GM23338 (cell line): ENCODE measurements around the gene ARHGAP10. TPM values are rescaled to one million over a fixed set of nuclear protein-coding genes. Genes with fewer than 3 reads are reported as not detected.

Experiments used
- ATAC-seq: fragments of 200-7000 bp; cut with Tn5 transposase; 3 replicates; pipeline ENCODE4 v1.9.1; 2020
- DNase-seq: peaks from one replicate; pipeline ENCODE4 v3.0.0-alpha.2; 2015; ENCODE audit warnings: low spot score
- H2AFZ ChIP-seq: fragments of 200-600 bp; sonication (generic); 2 replicates; pipeline ENCODE4 v1.8.0; 2016; ENCODE audit warnings: antibody characterized with exemption, mild to moderate bottlenecking, moderate library complexity
- H3F3A ChIP-seq: fragments of 200-600 bp; sonication (generic); replicated peaks from 2 replicates; pipeline ENCODE4 v1.8.0; 2017; ENCODE audit warnings: antibody characterized with exemption, mixed run types, low read depth
- H3K27ac ChIP-seq: fragments of 200-600 bp; sonication (generic); 2 replicates; pipeline ENCODE4 v1.6.1; 2016; ENCODE audit warnings: low read depth
- H3K27me3 ChIP-seq: fragments of 200-600 bp; sonication (generic); 2 replicates; pipeline ENCODE4 v1.8.0; 2016; ENCODE audit warnings: mild to moderate bottlenecking, mixed run types, moderate library complexity; ENCODE audit not compliant: insufficient read depth
- H3K36me3 ChIP-seq: fragments of 200-600 bp; sonication (generic); 2 replicates; pipeline ENCODE4 v1.8.0; 2016; ENCODE audit warnings: mild to moderate bottlenecking; ENCODE audit not compliant: insufficient read depth
- H3K4me1 ChIP-seq: fragments of 200-600 bp; sonication (generic); 2 replicates; pipeline ENCODE4 v1.8.0; 2016; ENCODE audit warnings: mild to moderate bottlenecking, moderate library complexity; ENCODE audit not compliant: insufficient read depth
- H3K4me2 ChIP-seq: fragments of 200-600 bp; sonication (generic); 2 replicates; pipeline ENCODE4 v1.7.1; 2017; ENCODE audit warnings: mixed run types
- H3K4me3 ChIP-seq: fragments of 200-600 bp; sonication (generic); 2 replicates; pipeline ENCODE4 v1.6.1; 2016; ENCODE audit warnings: mixed run types
- H3K79me2 ChIP-seq: fragments of 200-600 bp; sonication (generic); replicated peaks from 2 replicates; pipeline ENCODE4 v1.8.0; 2017; ENCODE audit warnings: mild to moderate bottlenecking; ENCODE audit not compliant: insufficient read depth
- H3K9me2 ChIP-seq: fragments of 200-600 bp; sonication (generic); 2 replicates; pipeline ENCODE4 v1.8.0; 2017; ENCODE audit not compliant: insufficient read depth
- H4K20me1 ChIP-seq: fragments of 200-600 bp; sonication (generic); replicated peaks from 2 replicates; pipeline ENCODE4 v1.8.0; 2017; ENCODE audit warnings: mild to moderate bottlenecking; ENCODE audit not compliant: insufficient read depth
- H3K27ac Mint-ChIP-seq: 2 replicates; pipeline ENCODE4 v1.8.0; 2020; ENCODE audit warnings: inconsistent platforms, mild to moderate bottlenecking, moderate library complexity, mixed read lengths
- H3K27me3 Mint-ChIP-seq: 3 replicates; pipeline ENCODE4 v1.8.0; 2022; ENCODE audit warnings: low read depth, mild to moderate bottlenecking, moderate library complexity, mixed read lengths, inconsistent platforms; ENCODE audit not compliant: insufficient read depth, poor library complexity
- H3K36me3 Mint-ChIP-seq: 3 replicates; pipeline ENCODE4 v1.8.0; 2021; ENCODE audit warnings: low read depth, mild to moderate bottlenecking, inconsistent platforms, moderate library complexity, mixed read lengths
- H3K4me1 Mint-ChIP-seq: 3 replicates; pipeline ENCODE4 v1.8.0; 2020; ENCODE audit warnings: mild to moderate bottlenecking, inconsistent platforms, mixed read lengths
- H3K4me3 Mint-ChIP-seq: 3 replicates; pipeline ENCODE4 v1.8.0; 2021; ENCODE audit warnings: moderate library complexity, mild to moderate bottlenecking, inconsistent platforms, mixed read lengths
- H3K9me3 Mint-ChIP-seq: 3 replicates; pipeline ENCODE4 v1.8.0; 2020; ENCODE audit warnings: moderate library complexity, mild to moderate bottlenecking, inconsistent platforms, mixed read lengths
- CREB1 ChIP-seq: fragments of 250-450 bp; sonication (Bioruptor Pico); IDR thresholded peaks from 2 replicates; pipeline ENCODE4 v1.5.0; 2020; ENCODE audit warnings: low read depth, mild to moderate bottlenecking, moderate library complexity
- CTCF ChIP-seq, 2 experiments: fragments of 200-600 bp in 1 of 2; sonication (generic) in 1 of 2; conservative IDR thresholded peaks; 2 replicates each; pipeline versions ENCODE4 v1.5.1 to v1.6.1; 2016 to 2017; ENCODE audit warnings: antibody characterized with exemption in 2 of 2, low read depth in 2 of 2, mild to moderate bottlenecking in 2 of 2, moderate library complexity in 1 of 2
- EZH2 ChIP-seq: fragments of 200-600 bp; sonication (generic); IDR thresholded peaks from one replicate; pipeline ENCODE4 v1.8.0; 2017; ENCODE audit warnings: antibody characterized with exemption, mild to moderate bottlenecking, low read depth; ENCODE audit not compliant: unreplicated experiment
- EZH2phosphoT487 ChIP-seq: fragments of 200-600 bp; sonication (generic); IDR thresholded peaks from one replicate; pipeline ENCODE4 v1.8.1; 2018; ENCODE audit warnings: antibody characterized with exemption; ENCODE audit not compliant: unreplicated experiment
- JUNB ChIP-seq: IDR thresholded peaks from one replicate; pipeline ENCODE4 v1.6.1; 2016; ENCODE audit warnings: antibody characterized with exemption; ENCODE audit not compliant: unreplicated experiment
- NANOG ChIP-seq: IDR thresholded peaks from 2 replicates; pipeline ENCODE4 v1.6.1; 2016; ENCODE audit warnings: antibody characterized with exemption, borderline replicate concordance
- POLR2AphosphoS5 ChIP-seq: IDR thresholded peaks from 2 replicates; pipeline ENCODE4 v1.6.1; 2016; ENCODE audit warnings: antibody characterized with exemption, low read depth
- REST ChIP-seq: IDR thresholded peaks from one replicate; pipeline ENCODE4 v1.6.1; 2018; ENCODE audit warnings: antibody characterized with exemption; ENCODE audit not compliant: unreplicated experiment
- STAT1 ChIP-seq: IDR thresholded peaks from one replicate; pipeline ENCODE4 v1.6.1; 2016; ENCODE audit warnings: antibody characterized with exemption; ENCODE audit not compliant: unreplicated experiment
- ZNF114 ChIP-seq: fragments of 250-450 bp; sonication (Bioruptor Pico); IDR thresholded peaks from 2 replicates; pipeline ENCODE4 v1.5.0; 2020; ENCODE audit warnings: mild to moderate bottlenecking, moderate library complexity
- ZNF331 ChIP-seq: fragments of 250-450 bp; sonication (Bioruptor Pico); IDR thresholded peaks from 2 replicates; pipeline ENCODE4 v1.5.0; 2020; ENCODE audit warnings: low read depth, mild to moderate bottlenecking, moderate library complexity
- polyA plus RNA-seq: library from polyadenylated mRNA; unstranded; fragments of >200 nt; fragmentation: Nextera tagmentation; extraction: Ambion mirVana; gene quantifications from 2 replicates; pipeline ENCODE4 v1.2.1, GENCODE V29; 2016
- total RNA-seq: library from RNA; depleted of rRNA; stranded (reverse); fragments of >200 nt; shearing (Covaris generic); gene quantifications from 2 replicates; pipeline ENCODE4 v1.2.3, GENCODE V29; 2014
- TF ChIP-seq, protein P1 (sequence below): IDR thresholded peaks from 2 replicates; pipeline ENCODE4 v1.6.1; 2016; ENCODE audit warnings: antibody characterized with exemption
- TF ChIP-seq, protein P2 (sequence below): fragments of 250-450 bp; sonication (Bioruptor Pico); IDR thresholded peaks from 2 replicates; pipeline ENCODE4 v1.5.0; 2020; ENCODE audit warnings: mild to moderate bottlenecking, moderate library complexity

Gene ARHGAP10
- total and polyA plus RNA-seq, 2 experiments from 2014 or later = 5.1 to 6.3 TPM

DNA sequence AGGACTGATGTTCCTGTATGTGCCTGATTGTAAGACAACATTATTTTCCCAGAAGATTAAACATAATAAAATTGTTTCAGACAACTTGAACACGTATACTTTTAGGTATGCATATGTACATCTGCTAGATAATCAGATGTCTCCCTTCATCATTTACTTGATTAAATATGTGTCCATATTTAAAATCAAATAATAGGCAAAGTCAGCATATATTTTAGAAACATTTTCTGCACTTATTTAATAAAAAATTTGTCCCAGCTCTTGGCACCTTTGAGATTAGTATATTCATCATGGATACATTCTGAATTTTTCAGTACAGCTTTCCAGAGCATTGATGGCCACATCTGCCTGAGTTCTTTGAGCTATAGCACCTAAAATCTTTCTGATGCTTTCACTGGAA lies 106.0 kb downstream of the ARHGAP10 start (continued):
- no peak for TF ChIP-seq REST

DNA sequence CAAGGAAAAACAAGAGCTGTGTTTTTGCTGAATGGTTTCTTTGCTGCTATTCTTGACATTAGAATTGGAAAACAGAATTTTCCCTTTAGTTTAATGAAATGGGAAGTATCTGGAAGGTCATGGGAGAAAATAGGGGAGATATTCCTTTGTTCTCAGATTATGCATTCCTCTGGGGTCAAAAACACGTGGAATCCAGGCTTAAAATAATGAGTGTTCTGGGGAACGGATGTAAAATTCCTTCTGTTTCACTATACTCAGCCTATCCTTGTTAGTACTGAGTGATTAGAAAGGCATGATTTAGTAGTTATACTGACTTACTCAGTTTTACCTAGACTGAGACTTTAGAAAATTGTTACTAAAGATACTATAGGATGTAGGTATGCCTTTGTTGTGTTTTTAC lies 107.3 kb downstream of the ARHGAP10 start:
- no peak for ATAC-seq
- Mint-ChIP-seq H3K4me3 (no peak overlapping the region), H3K27me3 (no peaks in the 10 kb centered on the region), H3K27ac (no peak overlapping the region), H3K9me3 (no peaks in the 10 kb centered on the region), H3K4me1 (peaks cover 38% of the 10 kb centered on the region), H3K36me3 (no peaks in the 10 kb centered on the region)
- H3K79me2 ChIP-seq = no peaks in the 10 kb centered on the region
- H4K20me1 ChIP-seq = no peaks in the 10 kb centered on the region
- H2AFZ ChIP-seq = no peak overlapping the region
- H3K27me3 ChIP-seq = no peaks in the 10 kb centered on the region
- H3K4me1 ChIP-seq = peaks cover 23% of the 10 kb centered on the region
- DNase-seq = no peak
- no peak overlapping the region for H3K27ac ChIP-seq
- H3K4me3 ChIP-seq = no peak overlapping the region
- no peaks in the 10 kb centered on the region for H3K36me3 ChIP-seq
- no peaks in the 10 kb centered on the region for H3F3A ChIP-seq
- no peak overlapping the region for H3K4me2 ChIP-seq
- H3K9me2 ChIP-seq = no peaks in the 10 kb centered on the region
- TF ChIP-seq ZNF114 (CRISPR knock-in tag) (no peak), ZNF331 (no peak), NANOG (no peak), STAT1 (no peak), EZH2 (no peak), POLR2AphosphoS5 (no peak), EZH2phosphoT487 (no peak), CREB1 (CRISPR knock-in tag) (no peak), CTCF (conservative IDR thresholded peaks at IDR 0.05; ENCODE audit: low read depth in 2 of 2) (no peak), JUNB (no peak)
- TF ChIP-seq, protein P1, sequence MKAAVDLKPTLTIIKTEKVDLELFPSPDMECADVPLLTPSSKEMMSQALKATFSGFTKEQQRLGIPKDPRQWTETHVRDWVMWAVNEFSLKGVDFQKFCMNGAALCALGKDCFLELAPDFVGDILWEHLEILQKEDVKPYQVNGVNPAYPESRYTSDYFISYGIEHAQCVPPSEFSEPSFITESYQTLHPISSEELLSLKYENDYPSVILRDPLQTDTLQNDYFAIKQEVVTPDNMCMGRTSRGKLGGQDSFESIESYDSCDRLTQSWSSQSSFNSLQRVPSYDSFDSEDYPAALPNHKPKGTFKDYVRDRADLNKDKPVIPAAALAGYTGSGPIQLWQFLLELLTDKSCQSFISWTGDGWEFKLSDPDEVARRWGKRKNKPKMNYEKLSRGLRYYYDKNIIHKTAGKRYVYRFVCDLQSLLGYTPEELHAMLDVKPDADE = no peak
- TF ChIP-seq, protein P2, sequence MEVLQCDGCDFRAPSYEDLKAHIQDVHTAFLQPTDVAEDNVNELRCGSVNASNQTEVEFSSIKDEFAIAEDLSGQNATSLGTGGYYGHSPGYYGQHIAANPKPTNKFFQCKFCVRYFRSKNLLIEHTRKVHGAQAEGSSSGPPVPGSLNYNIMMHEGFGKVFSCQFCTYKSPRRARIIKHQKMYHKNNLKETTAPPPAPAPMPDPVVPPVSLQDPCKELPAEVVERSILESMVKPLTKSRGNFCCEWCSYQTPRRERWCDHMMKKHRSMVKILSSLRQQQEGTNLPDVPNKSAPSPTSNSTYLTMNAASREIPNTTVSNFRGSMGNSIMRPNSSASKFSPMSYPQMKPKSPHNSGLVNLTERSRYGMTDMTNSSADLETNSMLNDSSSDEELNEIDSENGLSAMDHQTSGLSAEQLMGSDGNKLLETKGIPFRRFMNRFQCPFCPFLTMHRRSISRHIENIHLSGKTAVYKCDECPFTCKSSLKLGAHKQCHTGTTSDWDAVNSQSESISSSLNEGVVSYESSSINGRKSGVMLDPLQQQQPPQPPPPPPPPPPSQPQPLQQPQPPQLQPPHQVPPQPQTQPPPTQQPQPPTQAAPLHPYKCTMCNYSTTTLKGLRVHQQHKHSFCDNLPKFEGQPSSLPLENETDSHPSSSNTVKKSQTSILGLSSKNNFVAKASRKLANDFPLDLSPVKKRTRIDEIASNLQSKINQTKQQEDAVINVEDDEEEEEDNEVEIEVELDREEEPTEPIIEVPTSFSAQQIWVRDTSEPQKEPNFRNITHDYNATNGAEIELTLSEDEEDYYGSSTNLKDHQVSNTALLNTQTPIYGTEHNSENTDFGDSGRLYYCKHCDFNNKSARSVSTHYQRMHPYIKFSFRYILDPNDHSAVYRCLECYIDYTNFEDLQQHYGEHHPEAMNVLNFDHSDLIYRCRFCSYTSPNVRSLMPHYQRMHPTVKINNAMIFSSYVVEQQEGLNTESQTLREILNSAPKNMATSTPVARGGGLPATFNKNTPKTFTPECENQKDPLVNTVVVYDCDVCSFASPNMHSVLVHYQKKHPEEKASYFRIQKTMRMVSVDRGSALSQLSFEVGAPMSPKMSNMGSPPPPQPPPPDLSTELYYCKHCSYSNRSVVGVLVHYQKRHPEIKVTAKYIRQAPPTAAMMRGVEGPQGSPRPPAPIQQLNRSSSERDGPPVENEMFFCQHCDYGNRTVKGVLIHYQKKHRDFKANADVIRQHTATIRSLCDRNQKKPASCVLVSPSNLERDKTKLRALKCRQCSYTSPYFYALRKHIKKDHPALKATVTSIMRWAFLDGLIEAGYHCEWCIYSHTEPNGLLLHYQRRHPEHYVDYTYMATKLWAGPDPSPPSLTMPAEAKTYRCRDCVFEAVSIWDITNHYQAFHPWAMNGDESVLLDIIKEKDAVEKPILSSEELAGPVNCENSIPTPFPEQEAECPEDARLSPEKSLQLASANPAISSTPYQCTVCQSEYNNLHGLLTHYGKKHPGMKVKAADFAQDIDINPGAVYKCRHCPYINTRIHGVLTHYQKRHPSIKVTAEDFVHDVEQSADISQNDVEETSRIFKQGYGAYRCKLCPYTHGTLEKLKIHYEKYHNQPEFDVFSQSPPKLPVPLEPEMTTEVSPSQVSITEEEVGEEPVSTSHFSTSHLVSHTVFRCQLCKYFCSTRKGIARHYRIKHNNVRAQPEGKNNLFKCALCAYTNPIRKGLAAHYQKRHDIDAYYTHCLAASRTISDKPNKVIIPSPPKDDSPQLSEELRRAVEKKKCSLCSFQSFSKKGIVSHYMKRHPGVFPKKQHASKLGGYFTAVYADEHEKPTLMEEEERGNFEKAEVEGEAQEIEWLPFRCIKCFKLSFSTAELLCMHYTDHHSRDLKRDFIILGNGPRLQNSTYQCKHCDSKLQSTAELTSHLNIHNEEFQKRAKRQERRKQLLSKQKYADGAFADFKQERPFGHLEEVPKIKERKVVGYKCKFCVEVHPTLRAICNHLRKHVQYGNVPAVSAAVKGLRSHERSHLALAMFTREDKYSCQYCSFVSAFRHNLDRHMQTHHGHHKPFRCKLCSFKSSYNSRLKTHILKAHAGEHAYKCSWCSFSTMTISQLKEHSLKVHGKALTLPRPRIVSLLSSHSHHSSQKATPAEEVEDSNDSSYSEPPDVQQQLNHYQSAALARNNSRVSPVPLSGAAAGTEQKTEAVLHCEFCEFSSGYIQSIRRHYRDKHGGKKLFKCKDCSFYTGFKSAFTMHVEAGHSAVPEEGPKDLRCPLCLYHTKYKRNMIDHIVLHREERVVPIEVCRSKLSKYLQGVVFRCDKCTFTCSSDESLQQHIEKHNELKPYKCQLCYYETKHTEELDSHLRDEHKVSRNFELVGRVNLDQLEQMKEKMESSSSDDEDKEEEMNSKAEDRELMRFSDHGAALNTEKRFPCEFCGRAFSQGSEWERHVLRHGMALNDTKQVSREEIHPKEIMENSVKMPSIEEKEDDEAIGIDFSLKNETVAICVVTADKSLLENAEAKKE = no peak
